Endodermal cell (in vitro differentiated cells): ENCODE measurements around the gene SH2B2. TPM values are rescaled to one million over a fixed set of nuclear protein-coding genes. Genes with fewer than 3 reads are reported as not detected.
A peak's percentile ranks its signal among the peaks of the same experiment; 100 is the strongest.

Experiments used
- DNase-seq: peaks from one replicate; pipeline ENCODE4 v3.0.0-alpha.2; 2017
- H3K27ac ChIP-seq: 2 replicates; pipeline ENCODE4 v1.5.1; 2013; ENCODE audit warnings: mild to moderate bottlenecking, low read depth, low read length, moderate library complexity
- H3K27me3 ChIP-seq: 2 replicates; pipeline ENCODE4 v1.6.1; 2013; ENCODE audit warnings: mild to moderate bottlenecking, low read length, moderate library complexity; ENCODE audit not compliant: insufficient read depth, control insufficient read depth, poor library complexity, severe bottlenecking
- H3K36me3 ChIP-seq: 2 replicates; pipeline ENCODE4 v1.7.0; 2013; ENCODE audit warnings: mild to moderate bottlenecking, low read length, moderate library complexity; ENCODE audit not compliant: control insufficient read depth, insufficient read depth
- H3K4me1 ChIP-seq: one replicate; pipeline ENCODE4 v1.7.0; 2013; ENCODE audit warnings: low read length; ENCODE audit not compliant: control insufficient read depth, insufficient read depth
- H3K4me3 ChIP-seq: 2 replicates; pipeline ENCODE4 v1.5.1; 2013; ENCODE audit warnings: mild to moderate bottlenecking, low read length, moderate library complexity
- H3K9ac ChIP-seq: 2 replicates; pipeline ENCODE4 v1.6.1; 2013; ENCODE audit warnings: mild to moderate bottlenecking, low read length, moderate library complexity; ENCODE audit not compliant: poor library complexity, severe bottlenecking; ENCODE audit errors: extremely low read depth
- H3K9me3 ChIP-seq: 2 replicates; pipeline ENCODE4 v1.6.1; 2013; ENCODE audit warnings: mild to moderate bottlenecking, low read length, moderate library complexity; ENCODE audit not compliant: control insufficient read depth
- H3K27ac Mint-ChIP-seq: 2 replicates; pipeline ENCODE4 v1.8.0; 2020; ENCODE audit warnings: mixed read lengths
- H3K27me3 Mint-ChIP-seq: 2 replicates; pipeline ENCODE4 v1.8.0; 2021; ENCODE audit warnings: mild to moderate bottlenecking, mixed read lengths; ENCODE audit not compliant: insufficient read depth
- H3K36me3 Mint-ChIP-seq: 2 replicates; pipeline ENCODE4 v1.8.0; 2020; ENCODE audit warnings: low read depth, mixed read lengths
- H3K4me1 Mint-ChIP-seq: 2 replicates; pipeline ENCODE4 v1.8.0; 2020; ENCODE audit warnings: mixed read lengths
- H3K4me3 Mint-ChIP-seq: 2 replicates; pipeline ENCODE4 v1.8.0; 2020; ENCODE audit warnings: mild to moderate bottlenecking, moderate library complexity, mixed read lengths
- H3K9me3 Mint-ChIP-seq: 2 replicates; pipeline ENCODE4 v1.8.0; 2020; ENCODE audit warnings: mild to moderate bottlenecking, mixed read lengths
- WGBS, 2 experiments: methylation state at CpG; one replicate each; pipeline versions ENCODE4 v1.1.5 to v1.1.7; 2013; ENCODE audit warnings: missing lambda C conversion rate in 2 of 2, mixed read lengths in 1 of 2; ENCODE audit not compliant: insufficient coverage in 1 of 2, insufficient read length in 1 of 2; 5-methylcytosine and 5-hydroxymethylcytosine counted together
- total RNA-seq, 2 donors: library from RNA; stranded (reverse); fragmentation: NEBNext Ultra II Directional in 1 of 2; extraction: Animal tissue kit (Norgen Biotek cat#: 25700) in 1 of 2; gene quantifications; 2 replicates in 1 of 2; 3 replicates in 1 of 2; pipeline ENCODE4 v1.2.1, GENCODE V29; 2021
- TF ChIP-seq, protein P1 (sequence below): fragments of 200-600 bp; sonication (generic); conservative IDR thresholded peaks from 2 replicates; pipeline ENCODE4 v1.5.0; 2021; ENCODE audit warnings: antibody characterized with exemption, mild to moderate bottlenecking

The SH2B2 gene
- total RNA-seq, 2 donors from 2014 or later, result 8.0 to 8.7 TPM

DNA sequence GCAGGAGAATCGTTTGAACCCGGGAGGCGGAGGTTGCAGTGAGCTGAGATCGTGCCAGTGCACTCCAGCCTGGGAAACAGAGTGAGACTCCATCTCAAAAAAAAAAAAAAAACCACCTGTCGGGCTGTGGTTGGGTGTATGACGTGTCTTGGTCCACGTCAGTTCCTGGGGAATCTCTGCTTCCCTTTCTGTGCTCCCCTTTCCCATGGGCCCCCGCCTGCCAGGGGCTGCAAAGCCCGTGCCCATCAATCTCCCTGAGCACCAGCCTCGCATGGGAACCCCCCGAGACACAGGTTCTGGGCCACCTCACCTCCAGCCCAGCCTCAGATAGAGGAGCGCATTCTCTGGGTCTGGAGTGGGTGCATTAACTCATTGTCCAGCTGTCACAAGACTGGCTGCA is 2.3 kb upstream of the SH2B2 start:
- Mint-ChIP-seq H3K4me1 (peaks cover 2% of the 10 kb centered on the region), H3K9me3 (no peaks in the 10 kb centered on the region), H3K4me3 (no peak overlapping the region), H3K36me3 (no peaks in the 10 kb centered on the region), H3K27ac (no peak overlapping the region), H3K27me3 (peaks cover 19% of the 10 kb centered on the region)
- H3K4me1 ChIP-seq, result no peaks in the 10 kb centered on the region
- no peak overlapping the region for H3K9ac ChIP-seq
- no peak overlapping the region for H3K4me3 ChIP-seq
- no peaks in the 10 kb centered on the region for H3K9me3 ChIP-seq
- 91 to 98% methylated on average over 9 to 12 of the region's 12 CpGs for WGBS, 2 experiments
- H3K27ac ChIP-seq, result no peak overlapping the region
- H3K27me3 ChIP-seq, result peaks cover 5% of the 10 kb centered on the region
- TF ChIP-seq, protein P1, sequence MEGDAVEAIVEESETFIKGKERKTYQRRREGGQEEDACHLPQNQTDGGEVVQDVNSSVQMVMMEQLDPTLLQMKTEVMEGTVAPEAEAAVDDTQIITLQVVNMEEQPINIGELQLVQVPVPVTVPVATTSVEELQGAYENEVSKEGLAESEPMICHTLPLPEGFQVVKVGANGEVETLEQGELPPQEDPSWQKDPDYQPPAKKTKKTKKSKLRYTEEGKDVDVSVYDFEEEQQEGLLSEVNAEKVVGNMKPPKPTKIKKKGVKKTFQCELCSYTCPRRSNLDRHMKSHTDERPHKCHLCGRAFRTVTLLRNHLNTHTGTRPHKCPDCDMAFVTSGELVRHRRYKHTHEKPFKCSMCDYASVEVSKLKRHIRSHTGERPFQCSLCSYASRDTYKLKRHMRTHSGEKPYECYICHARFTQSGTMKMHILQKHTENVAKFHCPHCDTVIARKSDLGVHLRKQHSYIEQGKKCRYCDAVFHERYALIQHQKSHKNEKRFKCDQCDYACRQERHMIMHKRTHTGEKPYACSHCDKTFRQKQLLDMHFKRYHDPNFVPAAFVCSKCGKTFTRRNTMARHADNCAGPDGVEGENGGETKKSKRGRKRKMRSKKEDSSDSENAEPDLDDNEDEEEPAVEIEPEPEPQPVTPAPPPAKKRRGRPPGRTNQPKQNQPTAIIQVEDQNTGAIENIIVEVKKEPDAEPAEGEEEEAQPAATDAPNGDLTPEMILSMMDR, result no peak
- no peak for DNase-seq
- no peaks in the 10 kb centered on the region for H3K36me3 ChIP-seq

DNA sequence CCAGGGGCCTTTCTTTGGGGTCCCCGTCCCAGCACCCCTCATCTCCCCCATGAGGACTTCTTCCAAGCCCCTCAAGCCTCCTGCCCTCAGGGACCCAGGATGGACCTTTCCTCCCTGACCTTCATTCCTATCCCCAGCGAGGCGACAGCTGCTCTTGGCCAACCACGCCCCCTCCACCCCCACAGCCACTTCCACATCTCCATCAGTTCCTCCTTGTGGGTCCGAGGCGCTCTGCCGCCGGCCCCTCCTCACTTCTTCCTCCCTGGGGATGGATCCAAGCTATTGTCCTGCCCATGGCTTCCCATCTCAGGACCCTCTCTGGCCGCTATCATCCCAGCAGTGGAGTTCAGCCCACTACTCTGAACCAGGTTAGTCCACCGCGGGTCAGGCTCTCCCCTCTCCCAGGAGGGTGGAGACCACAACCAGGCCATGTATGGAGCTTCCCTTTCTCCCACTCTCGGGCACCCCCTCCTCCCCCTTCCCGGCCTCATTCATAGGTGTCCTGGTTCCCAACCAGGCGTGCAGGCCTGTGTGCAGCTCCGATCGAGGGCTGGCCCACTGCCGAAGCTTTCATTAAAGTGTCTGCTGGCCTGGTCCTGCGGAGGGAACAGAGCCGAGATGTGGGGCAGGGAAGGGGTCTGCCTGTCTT is 1.7 kb upstream of the SH2B2 start:
- Mint-ChIP-seq H3K9me3 (no peaks in the 10 kb centered on the region), H3K27ac (no peak overlapping the region), H3K27me3 (peaks cover 22% of the 10 kb centered on the region), H3K36me3 (no peaks in the 10 kb centered on the region), H3K4me1 (no peaks in the 10 kb centered on the region), H3K4me3 (peak overlapping the region; percentile 54)
- no peaks in the 10 kb centered on the region for H3K36me3 ChIP-seq
- WGBS, 2 experiments, result 87% methylated on average over 10 to 19 of the region's 19 CpGs
- no peaks in the 10 kb centered on the region for H3K9me3 ChIP-seq
- TF ChIP-seq, protein P1, result no peak
- no peak overlapping the region for H3K4me3 ChIP-seq
- H3K27ac ChIP-seq, result no peak overlapping the region
- peaks cover 5% of the 10 kb centered on the region for H3K27me3 ChIP-seq
- no peak overlapping the region for H3K9ac ChIP-seq
- DNase-seq, result no peak
- H3K4me1 ChIP-seq, result no peaks in the 10 kb centered on the region

- Histone ChIP-seq H3K27ac (peak overlapping the region; percentile 89), H3K4me1 (no peaks in the 10 kb centered on the region), H3K9me3 (no peaks in the 10 kb centered on the region), H3K4me3 (peak overlapping the region; percentile 79), H3K36me3 (no peaks in the 10 kb centered on the region), H3K27me3 (peaks cover 5% of the 10 kb centered on the region), H3K9ac (peak overlapping the region; percentile 70)
- TF ChIP-seq, protein P1, result no peak
- Mint-ChIP-seq H3K4me1 (no peaks in the 10 kb centered on the region), H3K4me3 (peak overlapping the region; percentile 54), H3K27ac (no peak overlapping the region), H3K9me3 (no peaks in the 10 kb centered on the region), H3K36me3 (no peaks in the 10 kb centered on the region), H3K27me3 (peaks cover 22% of the 10 kb centered on the region)
- WGBS, 2 experiments, result 56 to 61% methylated on average over 8 to 19 of the region's 19 CpGs
- DNase-seq, result no peak
These were observed 980 bp upstream of the SH2B2 start for GRCh38 chr7:102285540-102286236.
